Adipocyte (in vitro differentiated cells): ENCODE results near the gene NMRAL1.
A peak's percentile ranks its signal among the peaks of the same experiment; 100 is the strongest.

ENCODE experiments used
- DNase-seq: peaks from one replicate; pipeline ENCODE4 v3.0.0-alpha.2; 2015; ENCODE audit warnings: low read depth
- H3K27me3 ChIP-seq: replicated peaks from 2 replicates; pipeline ENCODE4 v1.7.0; 2013; ENCODE audit warnings: mild to moderate bottlenecking, low read length, moderate library complexity; ENCODE audit not compliant: control insufficient read depth, insufficient read depth
- H3K36me3 ChIP-seq: 2 replicates; pipeline ENCODE4 v1.7.0; 2013; ENCODE audit warnings: low read length, mild to moderate bottlenecking, moderate library complexity; ENCODE audit not compliant: control insufficient read depth, insufficient read depth, severe bottlenecking
- H3K4me1 ChIP-seq: 2 replicates; pipeline ENCODE4 v1.7.0; 2013; ENCODE audit warnings: mild to moderate bottlenecking, low read length, moderate library complexity; ENCODE audit not compliant: control insufficient read depth, insufficient read depth
- H3K4me3 ChIP-seq: 2 replicates; pipeline ENCODE4 v1.7.0; 2013; ENCODE audit warnings: mild to moderate bottlenecking, low read length, moderate library complexity
- H3K9ac ChIP-seq: 2 replicates; pipeline ENCODE4 v1.7.0; 2013; ENCODE audit warnings: mild to moderate bottlenecking, low read length, moderate library complexity
- H3K9me3 ChIP-seq: 2 replicates; pipeline ENCODE4 v1.7.0; 2013; ENCODE audit warnings: mild to moderate bottlenecking, low read length, moderate library complexity; ENCODE audit not compliant: control insufficient read depth

The NMRAL1 gene

GRCh38 chr16:4433914-4434787, 40.3 kb downstream of the NMRAL1 start:
- H3K4me1 ChIP-seq, result no peaks in the 10 kb centered on the region
- no peaks in the 10 kb centered on the region for H3K9me3 ChIP-seq
- H3K4me3 ChIP-seq, result no peak overlapping the region
- H3K9ac ChIP-seq, result no peak overlapping the region
- peaks cover 59% of the 10 kb centered on the region for H3K36me3 ChIP-seq
- no peak for DNase-seq
- no peaks in the 10 kb centered on the region for H3K27me3 ChIP-seq

GRCh38 chr16:4433228-4433627, 41.2 kb downstream of the NMRAL1 start:
- Histone ChIP-seq H3K9me3 (no peaks in the 10 kb centered on the region), H3K4me3 (no peak overlapping the region), H3K27me3 (no peaks in the 10 kb centered on the region), H3K4me1 (no peaks in the 10 kb centered on the region), H3K36me3 (peaks cover 50% of the 10 kb centered on the region), H3K9ac (no peak overlapping the region)
- no peak for DNase-seq

- no peak overlapping the region for H3K9ac ChIP-seq
- peaks cover 33% of the 10 kb centered on the region for H3K36me3 ChIP-seq
- DNase-seq, result no peak
- no peaks in the 10 kb centered on the region for H3K9me3 ChIP-seq
- H3K4me1 ChIP-seq, result peaks cover 13% of the 10 kb centered on the region
- no peaks in the 10 kb centered on the region for H3K27me3 ChIP-seq
- H3K4me3 ChIP-seq, result no peak overlapping the region
Observed at GRCh38 chr16:4431023-4431422, 43.4 kb downstream of the NMRAL1 start.

- Histone ChIP-seq H3K4me3 (no peak overlapping the region), H3K9me3 (no peaks in the 10 kb centered on the region), H3K4me1 (peaks cover 19% of the 10 kb centered on the region), H3K9ac (no peak overlapping the region), H3K36me3 (peaks cover 14% of the 10 kb centered on the region), H3K27me3 (no peaks in the 10 kb centered on the region)
- DNase-seq, result no peak
Observed at GRCh38 chr16:4428500-4428899, 45.9 kb downstream of the NMRAL1 start.

GRCh38 chr16:4426722-4427372, 47.6 kb downstream of the NMRAL1 start:
- no peaks in the 10 kb centered on the region for H3K9me3 ChIP-seq
- H3K27me3 ChIP-seq, result no peaks in the 10 kb centered on the region
- peaks cover 19% of the 10 kb centered on the region for H3K4me1 ChIP-seq
- peaks cover 13% of the 10 kb centered on the region for H3K36me3 ChIP-seq
- no peak for DNase-seq
- H3K9ac ChIP-seq, result peak overlapping the region; percentile 95
- H3K4me3 ChIP-seq, result peak overlapping the region; percentile 87

- no peaks in the 10 kb centered on the region for H3K27me3 ChIP-seq
- peaks cover 7% of the 10 kb centered on the region for H3K36me3 ChIP-seq
- peak; percentile 48 for DNase-seq
- no peaks in the 10 kb centered on the region for H3K9me3 ChIP-seq
- peak overlapping the region; percentile 87 for H3K4me3 ChIP-seq
- peaks cover 19% of the 10 kb centered on the region for H3K4me1 ChIP-seq
- H3K9ac ChIP-seq, result peak overlapping the region; percentile 95
Observed at GRCh38 chr16:4426021-4426684, 48.3 kb downstream of the NMRAL1 start.

- peaks cover 19% of the 10 kb centered on the region for H3K4me1 ChIP-seq
- DNase-seq, result peak; percentile 97
- peaks cover 3% of the 10 kb centered on the region for H3K36me3 ChIP-seq
- H3K4me3 ChIP-seq, result peak within 1 kb of the TSS; percentile 87
- H3K9me3 ChIP-seq, result no peaks in the 10 kb centered on the region
- peak within 1 kb of the TSS; percentile 95 for H3K9ac ChIP-seq
- H3K27me3 ChIP-seq, result no peaks in the 10 kb centered on the region
Observed at GRCh38 chr16:4425378-4426020, 48.9 kb downstream of the NMRAL1 start, which contains the start of gene DNAJA3. TSS of gene DNAJA3 (plus strand) at chr16:4425868. CDS start at chr16:4425882, 14 bp downstream.

- Histone ChIP-seq H3K36me3 (no peaks in the 10 kb centered on the region), H3K27me3 (no peaks in the 10 kb centered on the region), H3K4me1 (peaks cover 9% of the 10 kb centered on the region), H3K9ac (no peak overlapping the region), H3K9me3 (no peaks in the 10 kb centered on the region), H3K4me3 (no peak overlapping the region)
- DNase-seq, result no peak
Observed at GRCh38 chr16:4420505-4421105, 53.8 kb downstream of the NMRAL1 start.

GRCh38 chr16:4419402-4419959, 54.9 kb downstream of the NMRAL1 start:
- H3K9ac ChIP-seq, result no peak overlapping the region
- no peaks in the 10 kb centered on the region for H3K27me3 ChIP-seq
- no peaks in the 10 kb centered on the region for H3K9me3 ChIP-seq
- H3K36me3 ChIP-seq, result no peaks in the 10 kb centered on the region
- H3K4me3 ChIP-seq, result no peak overlapping the region
- H3K4me1 ChIP-seq, result peaks cover 13% of the 10 kb centered on the region
- DNase-seq, result no peak

GRCh38 chr16:4416200-4417032, 58.0 kb downstream of the NMRAL1 start, which contains the start of gene CORO7:
TSS of gene CORO7 (minus strand) at chr16:4416596. CDS start at chr16:4416518, 78 bp downstream.
- Histone ChIP-seq H3K27me3 (no peaks in the 10 kb centered on the region), H3K4me1 (peaks cover 14% of the 10 kb centered on the region), H3K4me3 (peak within 1 kb of the TSS; percentile 88), H3K36me3 (no peaks in the 10 kb centered on the region), H3K9ac (peak within 1 kb of the TSS; percentile 85), H3K9me3 (no peaks in the 10 kb centered on the region)
- DNase-seq, result peak; percentile 96
